ENCODE data around the gene SRMS. TPM values are rescaled to one million over a fixed set of nuclear protein-coding genes. Genes with fewer than 3 reads are reported as not detected.
A peak's percentile ranks its signal among the peaks of the same experiment; 100 is the strongest.

The SRMS gene
- total and polyA plus RNA-seq, 2 donors (not counting 1 experiment from before 2014, with no cell fraction given): 0.17 to 0.54 TPM

DNA sequence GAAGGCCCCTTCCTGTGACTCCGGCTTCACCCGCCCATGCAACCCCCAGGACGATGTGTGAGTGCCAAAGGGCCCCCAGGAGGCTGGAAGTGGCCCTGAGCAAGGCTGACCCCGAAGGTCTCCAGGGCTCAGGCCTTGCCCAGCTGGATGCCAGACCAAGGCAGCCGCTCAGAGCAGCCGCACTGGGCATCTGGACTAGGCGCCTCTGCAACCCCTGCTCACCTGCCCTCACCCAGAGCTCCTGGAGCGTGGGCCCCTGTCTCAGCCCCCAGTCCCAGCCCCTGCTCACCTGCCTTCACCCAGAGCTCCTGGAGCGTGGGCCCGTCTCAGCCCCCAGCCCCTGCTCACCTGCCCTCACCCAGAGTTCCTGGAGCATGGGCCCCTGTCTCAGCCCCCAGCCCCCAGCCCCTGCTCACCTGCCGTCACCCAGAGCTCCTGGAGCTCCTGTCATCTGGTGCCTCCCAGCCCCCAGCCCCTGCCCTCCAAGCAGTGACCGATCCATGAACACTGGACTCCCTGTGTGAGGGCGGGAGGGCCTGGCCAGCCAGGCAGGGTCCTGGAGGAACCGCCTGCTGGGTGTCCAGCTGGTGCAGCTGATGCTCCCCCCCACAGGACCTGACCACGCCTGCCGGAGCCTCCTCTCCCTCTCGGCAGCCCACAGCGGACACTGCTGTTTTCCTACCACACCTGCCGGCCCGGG, 1.1 kb downstream of the SRMS start:
- no peaks in the 10 kb centered on the region for H3K9me3 ChIP-seq (ENCODE audit: control extremely low read depth in 1 of 3, control insufficient read depth in 2 of 3, insufficient read depth in 1 of 3, low read length in 2 of 3)
- H3K79me2 ChIP-seq (ENCODE audit: control insufficient read depth, insufficient read depth, low read length): no peaks in the 10 kb centered on the region
- DNase-seq: no peak
- ChIA-PET CTCF (interaction anchor here (1.0 to 1.9 kb wide), 2 partner anchors 8 to 78 kb away, joined by 3 to 8 read pairs; partner anchors contain the start of gene PTK6), POLR2A (interaction anchor here (0.6 kb wide), 1 partner anchor 138 kb away, joined by 3 read pairs; no protein-coding TSS in a partner anchor)
- H3K9ac ChIP-seq (ENCODE audit: low read length): no peak overlapping the region
- H2AFZ ChIP-seq (ENCODE audit: insufficient read depth, low read depth, low read length, poor library complexity, severe bottlenecking): no peak overlapping the region
- intact Hi-C loops (cut with micrococcal nuclease): no loop called here
- no peaks in the 10 kb centered on the region for H4K20me1 ChIP-seq (ENCODE audit: control insufficient read depth, insufficient read depth, low read length, poor library complexity, severe bottlenecking)
- Mint-ChIP-seq H3K4me1 (peaks cover 65% of the 10 kb centered on the region), H3K27me3 (no peaks in the 10 kb centered on the region), H3K9me3 (ENCODE audit: insufficient read depth) (no peaks in the 10 kb centered on the region), H3K27ac (peak overlapping the region; percentile 46), H3K4me3 (no peak overlapping the region)
- ATAC-seq (ENCODE audit: low read depth): no peak
- H3K27ac ChIP-seq (ENCODE audit: low read length in 2 of 2): no peak overlapping the region
- TF ChIP-seq CTCF (IDR thresholded peaks at IDR 0.05) (no peak), EZH2 (IDR thresholded peaks at IDR 0.05; ENCODE audit: borderline replicate concordance, insufficient read depth, low read depth, low read length, poor library complexity, severe bottlenecking) (no peak)
- H3K4me2 ChIP-seq (replicated peaks; ENCODE audit: low read depth, low read length, poor library complexity, severe bottlenecking): peak overlapping the region; percentile 24
- no peaks in the 10 kb centered on the region for H3K36me3 ChIP-seq (replicated peaks in 1 of 2; ENCODE audit: control extremely low read depth in 1 of 2, control insufficient read depth in 1 of 2, extremely low read depth in 1 of 2, insufficient read depth in 2 of 2, low read length in 1 of 2)
- H3K4me1 ChIP-seq (ENCODE audit: control insufficient read depth in 2 of 2, insufficient read depth in 2 of 2, low read length in 2 of 2): peaks cover 44 to 75% of the 10 kb centered on the region in 2 donors
- WGBS (ENCODE audit: insufficient coverage): 89% methylated on average over 18 of the region's 20 CpGs
- H3K4me3 ChIP-seq (ENCODE audit: control extremely low read depth in 1 of 5, extremely low read depth in 1 of 5, insufficient read depth in 1 of 5, low read depth in 2 of 5, low read length in 4 of 5): no peak overlapping the region
- H3K27me3 ChIP-seq (replicated peaks in 1 of 4; ENCODE audit: control extremely low read depth in 1 of 4, control insufficient read depth in 3 of 4, insufficient read depth in 4 of 4, low read length in 3 of 4): peaks cover 0 to 8% (median 1%) of the 10 kb centered on the region in 4 experiments

DNA sequence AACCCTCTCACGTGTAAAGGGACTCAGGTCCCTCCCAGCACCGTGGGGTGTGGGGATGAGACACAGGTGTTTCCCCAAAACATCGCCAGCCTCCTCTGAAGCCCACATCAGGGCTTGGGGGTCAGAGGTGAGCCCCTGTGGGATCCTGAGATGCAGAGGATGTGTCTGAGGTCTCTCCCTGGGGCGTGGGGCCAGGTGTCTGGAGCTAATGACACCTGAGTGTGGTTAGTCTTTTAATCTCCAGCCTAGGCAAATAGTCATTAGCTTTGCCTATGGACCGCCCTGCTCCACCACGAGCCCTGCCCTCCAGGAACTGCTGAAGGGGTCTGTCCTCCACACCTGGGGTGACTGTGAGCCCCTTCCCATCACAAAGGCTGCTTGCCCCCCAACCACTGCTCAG, 1.7 kb downstream of the SRMS start:
- Mint-ChIP-seq H3K9me3 (ENCODE audit: insufficient read depth) (no peaks in the 10 kb centered on the region), H3K4me3 (peak overlapping the region; percentile 42), H3K27me3 (no peaks in the 10 kb centered on the region), H3K4me1 (peaks cover 60% of the 10 kb centered on the region), H3K27ac (peak overlapping the region; percentile 69)
- Histone ChIP-seq H2AFZ (ENCODE audit: insufficient read depth, low read depth, low read length, poor library complexity, severe bottlenecking) (no peak overlapping the region), H3K4me2 (replicated peaks; ENCODE audit: low read depth, low read length, poor library complexity, severe bottlenecking) (peak overlapping the region; percentile 24), H3K4me1 (ENCODE audit: control insufficient read depth in 2 of 2, insufficient read depth in 2 of 2, low read length in 2 of 2) (peaks cover 44 to 69% of the 10 kb centered on the region in 2 donors), H3K36me3 (replicated peaks in 1 of 2; ENCODE audit: control extremely low read depth in 1 of 2, control insufficient read depth in 1 of 2, extremely low read depth in 1 of 2, insufficient read depth in 2 of 2, low read length in 1 of 2) (no peaks in the 10 kb centered on the region), H4K20me1 (ENCODE audit: control insufficient read depth, insufficient read depth, low read length, poor library complexity, severe bottlenecking) (no peaks in the 10 kb centered on the region), H3K9ac (ENCODE audit: low read length) (no peak overlapping the region), H3K79me2 (ENCODE audit: control insufficient read depth, insufficient read depth, low read length) (no peaks in the 10 kb centered on the region), H3K27me3 (replicated peaks in 1 of 4; ENCODE audit: control extremely low read depth in 1 of 4, control insufficient read depth in 3 of 4, insufficient read depth in 4 of 4, low read length in 3 of 4) (peaks cover 0 to 8% (median 1%) of the 10 kb centered on the region in 4 experiments), H3K9me3 (ENCODE audit: control extremely low read depth in 1 of 3, control insufficient read depth in 2 of 3, insufficient read depth in 1 of 3, low read length in 2 of 3) (no peaks in the 10 kb centered on the region), H3K4me3 (ENCODE audit: control extremely low read depth in 1 of 5, extremely low read depth in 1 of 5, insufficient read depth in 1 of 5, low read depth in 2 of 5, low read length in 4 of 5) (no peak overlapping the region), H3K27ac (ENCODE audit: low read length in 2 of 2) (no peak overlapping the region)
- intact Hi-C loops (cut with micrococcal nuclease): no loop called here
- TF ChIP-seq CTCF (IDR thresholded peaks at IDR 0.05): no peak
- no peak for TF ChIP-seq EZH2 (IDR thresholded peaks at IDR 0.05; ENCODE audit: borderline replicate concordance, insufficient read depth, low read depth, low read length, poor library complexity, severe bottlenecking)
- ChIA-PET POLR2A (no interaction called here), CTCF (interaction anchor here (0.6 to 1.9 kb wide), 2 partner anchors 8 to 388 kb away, joined by 3 to 8 read pairs; partner anchors contain the start of gene PTK6)
- WGBS (ENCODE audit: insufficient coverage): 51% methylated on average over 2 of the region's 6 CpGs
- DNase-seq: peak; percentile 53
- no peak for ATAC-seq (ENCODE audit: low read depth)
